HEK293 (cell line): ENCODE results near the gene STK11.

Experiments used
- ATF2 ChIP-seq: fragments of 450-650 bp; formaldehyde crosslinking; IDR thresholded peaks from 2 replicates; pipeline ENCODE4 v1.5.1; 2016; ENCODE audit warnings: missing biosample characterization, missing genetic modification characterization, low read depth
- BCL6B ChIP-seq: fragments of 450-650 bp; formaldehyde crosslinking; IDR thresholded peaks from 2 replicates; pipeline ENCODE4 v1.5.1; 2017; ENCODE audit warnings: missing biosample characterization, missing genetic modification characterization
- GLI4 ChIP-seq: fragments of 450-650 bp; formaldehyde crosslinking; IDR thresholded peaks from 2 replicates; pipeline ENCODE4 v1.5.1; 2016; ENCODE audit warnings: missing biosample characterization, missing genetic modification characterization
- KLF9 ChIP-seq: fragments of 450-650 bp; formaldehyde crosslinking; IDR thresholded peaks from 2 replicates; pipeline ENCODE4 v1.5.1; 2016; ENCODE audit warnings: missing biosample characterization, missing genetic modification characterization, low read depth
- MYNN ChIP-seq: fragments of 450-650 bp; formaldehyde crosslinking; IDR thresholded peaks from 2 replicates; pipeline ENCODE4 v1.5.1; 2016; ENCODE audit warnings: missing biosample characterization, missing genetic modification characterization, borderline replicate concordance
- MZF1 ChIP-seq: fragments of 450-650 bp; formaldehyde crosslinking; IDR thresholded peaks from 2 replicates; pipeline ENCODE4 v1.5.1; 2017; ENCODE audit warnings: missing biosample characterization, missing genetic modification characterization, borderline replicate concordance
- SCRT2 ChIP-seq: fragments of 450-650 bp; formaldehyde crosslinking; IDR thresholded peaks from 2 replicates; pipeline ENCODE4 v1.5.1; 2016; ENCODE audit warnings: missing biosample characterization, missing genetic modification characterization
- SP7 ChIP-seq: fragments of 450-650 bp; formaldehyde crosslinking; IDR thresholded peaks from 2 replicates; pipeline ENCODE4 v1.5.1; 2016; ENCODE audit warnings: missing biosample characterization, missing genetic modification characterization
- TSHZ1 ChIP-seq: fragments of 450-650 bp; formaldehyde crosslinking; IDR thresholded peaks from 2 replicates; pipeline ENCODE4 v1.5.1; 2016; ENCODE audit warnings: missing biosample characterization, missing genetic modification characterization, borderline replicate concordance
- ZFHX2 ChIP-seq: fragments of 450-650 bp; formaldehyde crosslinking; conservative IDR thresholded peaks from 2 replicates; pipeline ENCODE4 v1.5.1; 2016; ENCODE audit warnings: missing biosample characterization, missing genetic modification characterization
- ZFP3 ChIP-seq: fragments of 450-650 bp; formaldehyde crosslinking; IDR thresholded peaks from 2 replicates; pipeline ENCODE4 v1.5.1; 2016; ENCODE audit warnings: low read depth, missing biosample characterization, missing genetic modification characterization
- ZFP41 ChIP-seq: fragments of 450-650 bp; formaldehyde crosslinking; IDR thresholded peaks from 2 replicates; pipeline ENCODE4 v1.5.1; 2016; ENCODE audit warnings: missing biosample characterization, missing genetic modification characterization, borderline replicate concordance
- ZNF114 ChIP-seq: fragments of 450-650 bp; formaldehyde crosslinking; IDR thresholded peaks from 2 replicates; pipeline ENCODE4 v1.5.0; 2017; ENCODE audit warnings: missing biosample characterization, missing genetic modification characterization
- ZNF16 ChIP-seq: fragments of 450-650 bp; formaldehyde crosslinking; IDR thresholded peaks from 2 replicates; pipeline ENCODE4 v1.5.1; 2016; ENCODE audit warnings: low read depth, missing biosample characterization, missing genetic modification characterization
- ZNF184 ChIP-seq: fragments of 450-650 bp; IDR thresholded peaks from 2 replicates; pipeline ENCODE4 v1.5.1; 2018; ENCODE audit warnings: missing biosample characterization, mild to moderate bottlenecking, missing genetic modification characterization
- ZNF221 ChIP-seq: fragments of 450-650 bp; formaldehyde crosslinking; IDR thresholded peaks from 2 replicates; pipeline ENCODE4 v1.5.1; 2017; ENCODE audit warnings: missing biosample characterization, missing genetic modification characterization, borderline replicate concordance
- ZNF239 ChIP-seq: fragments of 450-650 bp; formaldehyde crosslinking; IDR thresholded peaks from 2 replicates; pipeline ENCODE4 v1.5.1; 2016; ENCODE audit warnings: missing biosample characterization, missing genetic modification characterization
- ZNF24 ChIP-seq: fragments of 450-650 bp; formaldehyde crosslinking; IDR thresholded peaks from 2 replicates; pipeline ENCODE4 v1.5.1; 2016; ENCODE audit warnings: missing biosample characterization, missing genetic modification characterization
- ZNF266 ChIP-seq: fragments of 450-650 bp; formaldehyde crosslinking; IDR thresholded peaks from 2 replicates; pipeline ENCODE4 v1.5.1; 2016; ENCODE audit warnings: missing biosample characterization, missing genetic modification characterization, low read depth
- ZNF280D ChIP-seq: fragments of 450-650 bp; formaldehyde crosslinking; IDR thresholded peaks from 2 replicates; pipeline ENCODE4 v1.5.1; 2016; ENCODE audit warnings: missing biosample characterization, missing genetic modification characterization
- ZNF37A ChIP-seq: fragments of 450-650 bp; IDR thresholded peaks from 2 replicates; pipeline ENCODE4 v1.5.1; 2018; ENCODE audit warnings: missing biosample characterization, missing genetic modification characterization
- ZNF426 ChIP-seq: fragments of 450-650 bp; formaldehyde crosslinking; IDR thresholded peaks from 2 replicates; pipeline ENCODE4 v1.5.1; 2017; ENCODE audit warnings: missing biosample characterization, missing genetic modification characterization, mild to moderate bottlenecking, inconsistent platforms, moderate library complexity
- ZNF514 ChIP-seq: fragments of 450-650 bp; formaldehyde crosslinking; IDR thresholded peaks from 2 replicates; pipeline ENCODE4 v1.5.1; 2016; ENCODE audit warnings: missing biosample characterization, missing genetic modification characterization
- ZNF555 ChIP-seq: fragments of 450-650 bp; formaldehyde crosslinking; conservative IDR thresholded peaks from 2 replicates; pipeline ENCODE4 v1.5.1; 2017; ENCODE audit warnings: missing biosample characterization, mild to moderate bottlenecking, missing genetic modification characterization, inconsistent platforms
- ZNF558 ChIP-seq: fragments of 450-650 bp; formaldehyde crosslinking; IDR thresholded peaks from 2 replicates; pipeline ENCODE4 v1.5.1; 2016; ENCODE audit warnings: missing biosample characterization, missing genetic modification characterization
- ZNF560 ChIP-seq: fragments of 450-650 bp; formaldehyde crosslinking; IDR thresholded peaks from 2 replicates; pipeline ENCODE4 v1.5.1; 2017; ENCODE audit warnings: missing biosample characterization, missing genetic modification characterization, borderline replicate concordance
- ZNF600 ChIP-seq: fragments of 450-650 bp; formaldehyde crosslinking; IDR thresholded peaks from 2 replicates; pipeline ENCODE4 v1.5.1; 2016; ENCODE audit warnings: missing biosample characterization, missing genetic modification characterization
- ZNF639 ChIP-seq: fragments of 450-650 bp; formaldehyde crosslinking; IDR thresholded peaks from 2 replicates; pipeline ENCODE4 v1.5.1; 2016; ENCODE audit warnings: missing biosample characterization, missing genetic modification characterization
- ZNF76 ChIP-seq: fragments of 450-650 bp; formaldehyde crosslinking; IDR thresholded peaks from 2 replicates; pipeline ENCODE4; 2016; ENCODE audit warnings: low read depth, missing biosample characterization, missing genetic modification characterization, borderline replicate concordance
- ZNF843 ChIP-seq: fragments of 450-650 bp; formaldehyde crosslinking; IDR thresholded peaks from 2 replicates; pipeline ENCODE4 v1.5.1; 2016; ENCODE audit warnings: missing biosample characterization, missing genetic modification characterization
- ZSCAN30 ChIP-seq: fragments of 450-650 bp; IDR thresholded peaks from 2 replicates; pipeline ENCODE4 v1.5.1; 2018; ENCODE audit warnings: missing biosample characterization, mild to moderate bottlenecking, missing genetic modification characterization, moderate library complexity

STK11 gene

GRCh38 chr19:1248786-1249297 is 43.3 kb downstream of the STK11 start (continued):
- TF ChIP-seq TSHZ1 (tag by site-specific recombination) (no peak), ZNF555 (tag by site-specific recombination) (no peak), ZNF560 (tag by site-specific recombination) (no peak), ZFHX2 (tag by site-specific recombination) (0 out of 2 replicates have a peak, but pooled peaks have one; percentile 5), ZNF280D (no peak), ZNF558 (no peak), ZNF426 (no peak), ZNF114 (no peak), ZNF24 (tag by site-specific recombination) (no peak), ZNF37A (tag by site-specific recombination) (no peak), ZNF221 (tag by site-specific recombination) (no peak), SP7 (tag by site-specific recombination) (peak; percentile 25), ZNF16 (tag by site-specific recombination) (no peak), ZFP41 (tag by site-specific recombination) (no peak), GLI4 (tag by site-specific recombination) (no peak), ZNF514 (tag by site-specific recombination) (no peak), ZNF600 (tag by site-specific recombination) (no peak), ZNF76 (peak; percentile 13; the same call in 1 of the 2 replicates), ZFP3 (no peak), ATF2 (tag by site-specific recombination) (no peak), ZNF843 (tag by site-specific recombination) (no peak), ZNF266 (no peak), KLF9 (tag by site-specific recombination) (peak; percentile 98), MYNN (no peak), BCL6B (no peak), ZNF184 (tag by site-specific recombination) (no peak), MZF1 (tag by site-specific recombination) (no peak), ZSCAN30 (tag by site-specific recombination) (no peak; the same call in 1 of the 2 replicates), SCRT2 (no peak), ZNF239 (tag by site-specific recombination) (no peak), ZNF639 (0 out of 2 replicates have a peak, but pooled peaks have one; percentile 18)
